BE2C (cell line): ENCODE measurements around the gene PSMC4.

Source experiments
- DNase-seq: peaks from one replicate; pipeline ENCODE4 v3.0.0-alpha.2; 2020
- H3K27me3 ChIP-seq: fragments of 250-450 bp; sonication (Bioruptor Pico); 2 replicates; pipeline ENCODE4 v1.5.1; 2020; ENCODE audit warnings: mild to moderate bottlenecking
- H3K36me3 ChIP-seq: fragments of 250-450 bp; sonication (Bioruptor Pico); 2 replicates; pipeline ENCODE4 v1.5.1; 2020; ENCODE audit warnings: mild to moderate bottlenecking
- H3K4me1 ChIP-seq: fragments of 250-450 bp; sonication (Bioruptor Pico); 2 replicates; pipeline ENCODE4 v1.5.1; 2020
- H3K4me3 ChIP-seq: 2 replicates; pipeline ENCODE4 v1.5.1; 2011; ENCODE audit warnings: low read depth, low read length
- H3K9me3 ChIP-seq: fragments of 250-450 bp; sonication (Bioruptor Pico); 2 replicates; pipeline ENCODE4 v1.5.1; 2020
- CTCF ChIP-seq: IDR thresholded peaks from 2 replicates; pipeline ENCODE4 v1.5.1; 2012; ENCODE audit warnings: mild to moderate bottlenecking, low read depth, low read length

The PSMC4 gene

DNA sequence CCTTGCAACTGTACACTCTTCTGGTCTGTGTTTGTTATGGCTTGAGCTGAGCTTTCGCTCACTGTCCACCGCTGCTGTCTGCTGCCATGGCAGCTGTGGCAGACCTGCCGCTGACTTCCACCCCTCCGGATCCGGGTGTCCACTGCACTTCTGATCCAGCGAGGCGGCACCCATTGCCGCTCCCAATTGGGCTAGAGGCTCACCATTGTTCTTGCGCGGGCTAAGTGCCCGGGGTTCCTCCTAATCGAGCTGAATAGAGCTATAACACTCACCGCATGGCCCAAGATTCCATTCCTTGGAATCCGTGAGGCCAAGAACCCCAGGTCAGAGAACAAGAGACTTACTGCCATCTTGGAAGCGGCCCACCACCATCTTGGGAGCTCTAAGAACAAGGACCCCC is 2.2 kb upstream of the PSMC4 start:
- Histone ChIP-seq H3K4me1 (no peaks in the 10 kb centered on the region), H3K27me3 (no peaks in the 10 kb centered on the region), H3K36me3 (peaks cover 15% of the 10 kb centered on the region), H3K4me3 (no peak overlapping the region), H3K9me3 (no peaks in the 10 kb centered on the region)
- no peak for DNase-seq
- TF ChIP-seq CTCF: no peak

GRCh38 chr19:39969266-39969665 is 1.7 kb upstream of the PSMC4 start:
- DNase-seq: no peak
- no peaks in the 10 kb centered on the region for H3K4me1 ChIP-seq
- no peaks in the 10 kb centered on the region for H3K9me3 ChIP-seq
- TF ChIP-seq CTCF: no peak
- H3K36me3 ChIP-seq: peaks cover 19% of the 10 kb centered on the region
- no peak overlapping the region for H3K4me3 ChIP-seq
- H3K27me3 ChIP-seq: no peaks in the 10 kb centered on the region

- no peak for TF ChIP-seq CTCF
- H3K4me3 ChIP-seq: peak overlapping the region; percentile 84
- H3K9me3 ChIP-seq: no peaks in the 10 kb centered on the region
- H3K4me1 ChIP-seq: no peaks in the 10 kb centered on the region
- no peaks in the 10 kb centered on the region for H3K27me3 ChIP-seq
- peaks cover 25% of the 10 kb centered on the region for H3K36me3 ChIP-seq
- no peak for DNase-seq
These were observed 1.1 kb upstream of the PSMC4 start for GRCh38 chr19:39969681-39970424.

DNA sequence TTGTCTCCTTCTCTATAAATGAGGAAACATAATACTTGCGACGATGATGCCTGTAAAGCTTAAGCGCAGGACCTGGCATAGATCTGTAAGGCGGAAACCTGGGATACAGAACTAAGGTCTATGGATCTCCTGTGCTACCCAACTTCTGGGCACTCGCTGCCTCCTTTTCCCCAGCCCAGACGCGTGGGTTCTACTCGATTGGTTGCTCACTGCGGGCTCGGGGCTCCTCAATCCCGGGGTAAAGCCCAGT is 615 bp upstream of the PSMC4 start:
- Histone ChIP-seq H3K4me1 (no peaks in the 10 kb centered on the region), H3K4me3 (peak overlapping the region; percentile 84), H3K36me3 (peaks cover 28% of the 10 kb centered on the region), H3K9me3 (no peaks in the 10 kb centered on the region), H3K27me3 (no peaks in the 10 kb centered on the region)
- DNase-seq: no peak
- no peak for TF ChIP-seq CTCF

DNA sequence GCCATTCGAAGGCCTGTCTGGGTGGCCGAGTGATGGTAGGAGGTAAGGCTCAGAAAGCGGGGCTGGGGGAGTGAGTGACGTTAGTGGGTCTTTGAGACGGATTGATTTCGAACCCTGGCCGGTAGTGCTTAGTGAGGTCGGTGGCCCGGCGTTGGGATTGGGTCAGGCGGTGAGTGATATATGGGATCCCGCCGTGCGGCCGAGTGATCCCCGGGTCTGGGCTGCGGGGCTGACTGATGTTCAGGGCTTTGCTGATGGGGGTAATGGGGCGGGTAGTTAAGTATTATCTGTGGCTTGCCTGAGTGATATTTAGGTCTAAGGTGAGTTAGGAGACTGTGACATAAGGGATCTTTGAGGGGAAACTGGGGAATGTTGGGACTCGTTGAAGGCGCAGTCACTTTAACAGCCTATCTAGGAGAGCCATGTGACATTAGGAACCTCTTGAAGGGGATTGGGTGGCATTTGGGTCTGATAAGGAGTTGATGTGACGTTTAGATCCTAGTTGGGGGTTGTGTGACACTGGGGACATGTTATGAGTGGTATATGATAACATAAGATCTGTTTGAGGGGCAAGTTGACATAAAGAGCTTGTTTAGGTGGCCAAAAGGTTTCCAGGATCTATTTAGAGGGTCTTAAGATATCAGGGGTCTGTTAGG is 543 bp downstream of the PSMC4 start:
- no peak for DNase-seq
- TF ChIP-seq CTCF: no peak

GRCh38 chr19:39974377-39975155 is 3.6 kb downstream of the PSMC4 start:
- Histone ChIP-seq H3K36me3 (peaks cover 59% of the 10 kb centered on the region), H3K27me3 (no peaks in the 10 kb centered on the region), H3K4me1 (no peaks in the 10 kb centered on the region), H3K4me3 (no peak overlapping the region), H3K9me3 (no peaks in the 10 kb centered on the region)
- TF ChIP-seq CTCF: no peak
- DNase-seq: no peak

More for the DNA sequence above, 543 bp downstream of the PSMC4 start:
- Histone ChIP-seq H3K36me3 (peaks cover 33% of the 10 kb centered on the region), H3K4me1 (no peaks in the 10 kb centered on the region), H3K4me3 (peak overlapping the region; percentile 84), H3K27me3 (no peaks in the 10 kb centered on the region), H3K9me3 (no peaks in the 10 kb centered on the region)
